ENCODE data around the gene CCDC187. TPM values are rescaled to one million over a fixed set of nuclear protein-coding genes. Genes with fewer than 3 reads are reported as not detected.

The CCDC187 gene
- total RNA-seq, 5 donors from 2014 or later (not counting 1 experiment from before 2014, with no cell fraction given) = 0.07 to 0.20 (median 0.09) TPM; not detected in 1

DNA sequence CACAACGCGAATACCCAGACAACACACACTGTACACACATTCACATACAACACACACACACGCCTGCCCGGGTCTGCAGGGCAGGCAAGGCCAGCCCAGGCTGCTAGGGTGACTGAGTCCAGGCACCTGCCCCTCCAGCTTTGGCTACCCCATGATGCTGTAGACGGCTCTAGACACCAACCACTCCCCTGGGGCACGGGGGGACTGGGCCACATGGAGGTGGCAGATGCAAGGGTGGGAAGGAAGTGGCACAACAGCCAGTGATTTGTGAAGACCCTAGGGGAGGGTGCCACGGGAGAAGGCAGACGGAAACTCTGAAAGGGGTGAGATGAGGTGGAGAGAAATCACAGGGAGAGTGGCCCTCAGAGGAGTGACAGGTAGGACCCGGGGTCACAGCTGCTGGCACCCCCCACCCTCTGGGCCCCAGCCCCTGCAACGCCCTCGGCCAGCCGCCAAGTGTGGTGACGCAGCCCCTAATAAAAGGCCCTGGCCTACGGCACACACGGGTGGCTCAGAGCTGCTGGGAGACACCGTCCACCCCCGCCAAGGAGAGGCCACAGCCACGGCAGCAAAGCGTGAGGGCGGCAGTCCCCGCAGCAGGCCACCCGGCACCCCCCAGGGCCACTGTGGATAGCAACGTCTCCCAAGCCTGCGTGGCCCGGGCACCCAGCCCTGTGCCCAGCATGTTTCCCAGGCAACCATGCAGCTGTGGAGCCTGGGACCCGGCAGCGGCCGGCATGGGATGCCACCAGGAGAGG, 6.6 kb upstream of the CCDC187 start:
- Histone ChIP-seq H3K4me3 (ENCODE audit: control insufficient read depth in 1 of 2, extremely low read depth in 1 of 2, low read length in 1 of 2) (no peak overlapping the region), H3K27me3 (replicated peaks in 1 of 2; ENCODE audit: control insufficient read depth in 2 of 2, extremely low read depth in 1 of 2, insufficient read depth in 2 of 2, low read length in 1 of 2) (peaks cover 0 to 69% of the 10 kb centered on the region in 2 experiments), H3K36me3 (ENCODE audit: control insufficient read depth in 2 of 2, extremely low read depth in 1 of 2, insufficient read depth in 1 of 2, low read length in 1 of 2) (no peaks in the 10 kb centered on the region), H3K9me3 (no peaks in the 10 kb centered on the region), H3K4me1 (ENCODE audit: control insufficient read depth in 1 of 2, extremely low read depth in 1 of 2, insufficient read depth in 2 of 2, low read length in 2 of 2) (peaks cover 0 to 35% of the 10 kb centered on the region in 2 experiments), H3K27ac (ENCODE audit: low read length) (no peak overlapping the region)
- ChIA-PET CTCF (no interaction called here), POLR2A (no interaction called here)
- H3K36me3 Mint-ChIP-seq = no peaks in the 10 kb centered on the region
- WGBS (ENCODE audit: insufficient coverage) = 55% methylated on average over 23 of the region's 28 CpGs
- ATAC-seq (replicated peaks in 1 of 4) (no peak), DNase-seq (no peak)
- H3K27ac Mint-ChIP-seq = no peak overlapping the region
- H3K4me1 Mint-ChIP-seq = peaks cover 4 to 7% (median 6%) of the 10 kb centered on the region in 3 donors
- H3K27me3 Mint-ChIP-seq = peaks cover 3 to 5% of the 10 kb centered on the region in 2 donors
- H3K9me3 Mint-ChIP-seq = peaks cover 0 to 5% (median 4%) of the 10 kb centered on the region in 3 donors
- no peak overlapping the region for H3K4me3 Mint-ChIP-seq

GRCh38 chr9:136309806-136310220, 5.9 kb upstream of the CCDC187 start:
- 86% methylated on average over 5 of the region's 5 CpGs for WGBS (ENCODE audit: insufficient coverage)
- H3K9me3 Mint-ChIP-seq = no peaks in the 10 kb centered on the region
- DNase-seq = no peak
- no peak overlapping the region for H3K4me3 ChIP-seq (ENCODE audit: control insufficient read depth in 1 of 2, extremely low read depth in 1 of 2, low read length in 1 of 2)
- H3K4me1 Mint-ChIP-seq = peaks cover 4 to 7% (median 6%) of the 10 kb centered on the region in 3 donors
- no peaks in the 10 kb centered on the region for H3K36me3 Mint-ChIP-seq
- no peak overlapping the region for H3K27ac Mint-ChIP-seq
- no peak overlapping the region for H3K4me3 Mint-ChIP-seq
- peaks cover 3 to 5% of the 10 kb centered on the region in 2 donors for H3K27me3 Mint-ChIP-seq
- ATAC-seq (replicated peaks in 1 of 4) = no peak
- no peak overlapping the region for H3K27ac ChIP-seq (ENCODE audit: low read length)
- peaks cover 0 to 31% of the 10 kb centered on the region in 2 experiments for H3K4me1 ChIP-seq (ENCODE audit: control insufficient read depth in 1 of 2, extremely low read depth in 1 of 2, insufficient read depth in 2 of 2, low read length in 2 of 2)
- ChIA-PET CTCF (no interaction called here), POLR2A (no interaction called here)
- H3K27me3 ChIP-seq (replicated peaks in 1 of 2; ENCODE audit: control insufficient read depth in 2 of 2, extremely low read depth in 1 of 2, insufficient read depth in 2 of 2, low read length in 1 of 2) = peaks cover 0 to 75% of the 10 kb centered on the region in 2 experiments
- H3K9me3 ChIP-seq = no peaks in the 10 kb centered on the region
- no peaks in the 10 kb centered on the region for H3K36me3 ChIP-seq (ENCODE audit: control insufficient read depth in 2 of 2, extremely low read depth in 1 of 2, insufficient read depth in 1 of 2, low read length in 1 of 2)

GRCh38 chr9:136309101-136309801, 5.4 kb upstream of the CCDC187 start:
- Histone ChIP-seq H3K9me3 (no peaks in the 10 kb centered on the region), H3K36me3 (ENCODE audit: control insufficient read depth in 2 of 2, extremely low read depth in 1 of 2, insufficient read depth in 1 of 2, low read length in 1 of 2) (no peaks in the 10 kb centered on the region), H3K27me3 (replicated peaks in 1 of 2; ENCODE audit: control insufficient read depth in 2 of 2, extremely low read depth in 1 of 2, insufficient read depth in 2 of 2, low read length in 1 of 2) (peaks cover 0 to 81% of the 10 kb centered on the region in 2 experiments), H3K27ac (ENCODE audit: low read length) (no peak overlapping the region), H3K4me1 (ENCODE audit: control insufficient read depth in 1 of 2, extremely low read depth in 1 of 2, insufficient read depth in 2 of 2, low read length in 2 of 2) (peaks cover 0 to 31% of the 10 kb centered on the region in 2 experiments), H3K4me3 (ENCODE audit: control insufficient read depth in 1 of 2, extremely low read depth in 1 of 2, low read length in 1 of 2) (no peak overlapping the region)
- Mint-ChIP-seq H3K27me3 (peaks cover 3 to 5% of the 10 kb centered on the region in 2 donors), H3K4me1 (peaks cover 4 to 7% (median 6%) of the 10 kb centered on the region in 3 donors), H3K9me3 (no peaks in the 10 kb centered on the region), H3K36me3 (no peaks in the 10 kb centered on the region), H3K4me3 (no peak overlapping the region), H3K27ac (no peak overlapping the region)
- 39% methylated on average over 19 of the region's 22 CpGs for WGBS (ENCODE audit: insufficient coverage)
- POLR2A ChIA-PET = no interaction called here
- CTCF ChIA-PET = no interaction called here
- peak in 1 of 4 experiments; percentile 48 for ATAC-seq (replicated peaks in 1 of 4)
- peak in 2 of 35 experiments; percentile 26 to 30 for DNase-seq

- H3K4me3 ChIP-seq (ENCODE audit: control insufficient read depth in 1 of 2, extremely low read depth in 1 of 2, low read length in 1 of 2) = no peak overlapping the region
- DNase-seq (no peak), ATAC-seq (replicated peaks in 1 of 4) (no peak)
- H3K4me3 Mint-ChIP-seq = no peak overlapping the region
- H3K27ac Mint-ChIP-seq = no peak overlapping the region
- no peaks in the 10 kb centered on the region for H3K9me3 ChIP-seq
- H3K4me1 Mint-ChIP-seq = peaks cover 4 to 7% (median 6%) of the 10 kb centered on the region in 3 donors
- peaks cover 0 to 84% of the 10 kb centered on the region in 2 experiments for H3K27me3 ChIP-seq (replicated peaks in 1 of 2; ENCODE audit: control insufficient read depth in 2 of 2, extremely low read depth in 1 of 2, insufficient read depth in 2 of 2, low read length in 1 of 2)
- peaks cover 0 to 31% of the 10 kb centered on the region in 2 experiments for H3K4me1 ChIP-seq (ENCODE audit: control insufficient read depth in 1 of 2, extremely low read depth in 1 of 2, insufficient read depth in 2 of 2, low read length in 2 of 2)
- no peaks in the 10 kb centered on the region for H3K36me3 Mint-ChIP-seq
- no peaks in the 10 kb centered on the region for H3K9me3 Mint-ChIP-seq
- POLR2A ChIA-PET = no interaction called here
- no peaks in the 10 kb centered on the region for H3K36me3 ChIP-seq (ENCODE audit: control insufficient read depth in 2 of 2, extremely low read depth in 1 of 2, insufficient read depth in 1 of 2, low read length in 1 of 2)
- CTCF ChIA-PET = no interaction called here
- H3K27ac ChIP-seq (ENCODE audit: low read length) = no peak overlapping the region
- peaks cover 3 to 5% of the 10 kb centered on the region in 2 donors for H3K27me3 Mint-ChIP-seq
These were observed 4.8 kb upstream of the CCDC187 start for GRCh38 chr9:136308702-136309053.

GRCh38 chr9:136308006-136308701, 4.3 kb upstream of the CCDC187 start:
- H3K4me3 ChIP-seq (ENCODE audit: control insufficient read depth in 1 of 2, extremely low read depth in 1 of 2, low read length in 1 of 2) = no peak overlapping the region
- ATAC-seq (replicated peaks in 1 of 4) (no peak), DNase-seq (no peak)
- H3K27me3 ChIP-seq (replicated peaks in 1 of 2; ENCODE audit: control insufficient read depth in 2 of 2, extremely low read depth in 1 of 2, insufficient read depth in 2 of 2, low read length in 1 of 2) = peaks cover 0 to 88% of the 10 kb centered on the region in 2 experiments
- no peaks in the 10 kb centered on the region for H3K9me3 Mint-ChIP-seq
- no peak overlapping the region for H3K27ac Mint-ChIP-seq
- no peaks in the 10 kb centered on the region for H3K9me3 ChIP-seq
- H3K36me3 ChIP-seq (ENCODE audit: control insufficient read depth in 2 of 2, extremely low read depth in 1 of 2, insufficient read depth in 1 of 2, low read length in 1 of 2) = no peaks in the 10 kb centered on the region
- peaks cover 4 to 7% (median 6%) of the 10 kb centered on the region in 3 donors for H3K4me1 Mint-ChIP-seq
- H3K27me3 Mint-ChIP-seq = peaks cover 3 to 5% of the 10 kb centered on the region in 2 donors
- peaks cover 0 to 31% of the 10 kb centered on the region in 2 experiments for H3K4me1 ChIP-seq (ENCODE audit: control insufficient read depth in 1 of 2, extremely low read depth in 1 of 2, insufficient read depth in 2 of 2, low read length in 2 of 2)
- no peaks in the 10 kb centered on the region for H3K36me3 Mint-ChIP-seq
- WGBS (ENCODE audit: insufficient coverage) = 96% methylated on average over 4 of the region's 4 CpGs
- H3K4me3 Mint-ChIP-seq = no peak overlapping the region
- H3K27ac ChIP-seq (ENCODE audit: low read length) = no peak overlapping the region
- POLR2A ChIA-PET = no interaction called here
- CTCF ChIA-PET = no interaction called here

- Histone ChIP-seq H3K4me1 (ENCODE audit: control insufficient read depth in 1 of 2, extremely low read depth in 1 of 2, insufficient read depth in 2 of 2, low read length in 2 of 2) (peaks cover 0 to 31% of the 10 kb centered on the region in 2 experiments), H3K9me3 (no peaks in the 10 kb centered on the region), H3K4me3 (ENCODE audit: control insufficient read depth in 1 of 2, extremely low read depth in 1 of 2, low read length in 1 of 2) (no peak overlapping the region), H3K27me3 (replicated peaks in 1 of 2; ENCODE audit: control insufficient read depth in 2 of 2, extremely low read depth in 1 of 2, insufficient read depth in 2 of 2, low read length in 1 of 2) (peaks cover 0 to 93% of the 10 kb centered on the region in 2 experiments), H3K27ac (ENCODE audit: low read length) (no peak overlapping the region), H3K36me3 (ENCODE audit: control insufficient read depth in 2 of 2, extremely low read depth in 1 of 2, insufficient read depth in 1 of 2, low read length in 1 of 2) (no peaks in the 10 kb centered on the region)
- no peaks in the 10 kb centered on the region for H3K36me3 Mint-ChIP-seq
- ChIA-PET POLR2A (no interaction called here), CTCF (no interaction called here)
- ATAC-seq (replicated peaks in 1 of 4) = no peak
- 75% methylated on average over 4 of the region's 4 CpGs for WGBS (ENCODE audit: insufficient coverage)
- no peak overlapping the region for H3K4me3 Mint-ChIP-seq
- H3K4me1 Mint-ChIP-seq = peaks cover 4 to 7% (median 6%) of the 10 kb centered on the region in 3 donors
- peaks cover 3 to 5% of the 10 kb centered on the region in 2 donors for H3K27me3 Mint-ChIP-seq
- H3K27ac Mint-ChIP-seq = no peak overlapping the region
- DNase-seq = no peak
- no peaks in the 10 kb centered on the region for H3K9me3 Mint-ChIP-seq
These were observed 3.4 kb upstream of the CCDC187 start for GRCh38 chr9:136307215-136307750.

Data from T-cell (primary cell).